DND-41 (cell line): Measurements from ENCODE around the gene SOX18.

Experiments used
- CTCF ChIP-seq: IDR thresholded peaks from 2 replicates; pipeline ENCODE4 v1.5.1; 2012; ENCODE audit warnings: borderline replicate concordance, low read length, moderate library complexity, mild to moderate bottlenecking; ENCODE audit not compliant: poor library complexity, severe bottlenecking; ENCODE audit errors: extremely low read depth
- EZH2 ChIP-seq: IDR thresholded peaks from 3 replicates; pipeline ENCODE4 v1.6.1; 2012; ENCODE audit warnings: borderline replicate concordance, low read depth, mild to moderate bottlenecking, moderate library complexity, low read length, inconsistent platforms; ENCODE audit not compliant: severe bottlenecking

GRCh38 chr20:64055893-64056638 lies 6.6 kb upstream of the SOX18 start:
- TF ChIP-seq EZH2: no peak
- TF ChIP-seq CTCF: no peak
